NCI-H2107 treated with DMSO at 0.1 percent for 48 hours (cell line): Measurements from ENCODE around the gene AGAP1.
A peak's percentile ranks its signal among the peaks of the same experiment; 100 is the strongest.

Experiments
- DNase-seq: peaks from one replicate; lab custom pipeline; 2025; ENCODE audit not compliant: unreplicated experiment; lab: John Stamatoyannopoulos, UW

AGAP1 gene

DNA sequence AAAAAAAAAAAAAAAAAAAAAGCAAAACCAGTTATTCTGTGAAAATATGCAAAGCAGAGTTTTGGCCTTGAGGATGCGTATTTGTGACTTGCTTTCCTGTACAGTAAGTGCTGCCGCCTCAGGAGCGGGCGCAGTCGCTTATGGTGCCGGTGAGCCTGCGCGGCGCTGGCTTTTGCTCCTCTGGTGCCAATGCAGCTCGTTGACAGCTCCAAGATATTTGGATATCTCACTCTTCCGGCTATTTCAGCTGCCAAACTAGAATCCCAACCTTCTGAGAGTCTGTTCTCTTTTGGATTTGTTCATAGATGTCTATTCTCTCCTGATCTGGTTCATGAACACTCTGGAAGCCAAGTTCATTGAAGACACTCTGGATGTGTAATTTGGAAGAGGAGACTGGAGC is 184.1 kb downstream of the AGAP1 start:
- DNase-seq, result no peak

DNA sequence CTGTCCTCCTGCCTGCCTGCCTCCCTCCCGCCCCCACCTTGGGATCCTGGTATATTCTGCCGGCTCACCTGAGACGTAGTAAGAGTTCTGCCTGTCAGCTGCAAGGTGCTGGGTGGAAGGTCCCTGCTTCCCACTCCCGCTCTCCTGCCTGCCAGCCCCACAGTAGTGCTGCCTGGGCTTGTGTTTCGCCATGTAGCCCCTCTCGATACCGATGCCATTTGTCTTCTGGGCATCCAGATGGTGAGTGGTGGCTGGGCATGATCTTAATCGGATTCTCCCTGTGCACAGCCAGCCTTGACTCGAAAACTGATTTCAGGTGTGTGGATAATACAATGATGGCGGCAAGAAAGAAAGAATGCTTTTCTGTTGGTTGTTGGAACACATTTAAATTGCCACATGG is 184.9 kb downstream of the AGAP1 start:
- no peak for DNase-seq

DNA sequence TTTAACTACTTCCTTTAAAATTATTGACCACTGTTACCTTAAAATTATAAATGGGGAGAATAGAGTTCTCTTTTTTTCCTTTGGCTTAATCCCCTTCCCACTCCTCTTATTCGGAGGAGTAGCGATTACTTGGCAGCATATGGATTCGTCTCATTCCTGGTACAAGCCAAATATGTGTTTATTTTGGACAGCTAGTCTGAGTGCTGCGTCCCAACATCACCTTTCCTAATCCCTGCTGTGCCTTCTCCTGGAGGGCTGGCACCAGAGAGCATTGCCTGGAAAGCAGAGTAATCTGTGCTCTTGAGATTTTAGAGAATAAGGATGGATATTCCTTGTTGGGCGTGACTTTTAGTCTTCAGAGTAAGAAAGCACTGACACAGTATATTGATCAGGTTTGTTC is 185.6 kb downstream of the AGAP1 start:
- no peak for DNase-seq

DNA sequence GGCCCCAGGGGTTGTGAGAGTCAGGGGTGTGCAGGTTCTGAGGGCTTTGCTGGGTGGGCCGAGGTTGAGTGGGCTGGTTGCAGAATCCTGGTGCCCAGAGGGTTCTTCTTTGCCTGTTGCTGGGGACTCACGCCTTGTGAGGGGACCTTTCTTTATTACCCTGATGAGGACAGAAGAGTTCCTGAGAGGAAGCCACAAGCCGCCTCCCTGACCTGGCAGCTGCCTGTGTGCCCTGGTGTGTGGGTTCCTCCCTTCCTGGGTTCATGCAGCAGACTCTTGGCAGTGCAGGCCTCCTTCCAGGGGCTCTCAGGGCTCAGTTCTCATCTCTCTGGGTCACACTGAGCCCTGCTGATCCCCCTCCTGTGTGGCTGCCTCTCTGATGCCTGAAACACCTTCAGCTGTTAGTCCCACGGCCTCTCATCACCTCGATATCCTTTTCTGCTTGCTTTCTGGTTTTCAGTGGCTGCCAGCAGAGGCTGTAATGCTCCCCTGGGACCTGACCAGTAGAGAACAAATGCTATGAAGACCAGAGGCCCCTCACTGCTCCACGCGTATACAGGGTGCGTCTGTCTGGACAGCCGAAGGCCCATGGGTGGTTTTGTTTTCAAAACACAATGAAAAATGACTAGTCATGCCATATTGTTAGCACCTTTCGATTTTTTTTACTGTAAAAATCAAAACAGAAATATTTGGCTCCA is 191.3 kb downstream of the AGAP1 start:
- no peak for DNase-seq

DNA sequence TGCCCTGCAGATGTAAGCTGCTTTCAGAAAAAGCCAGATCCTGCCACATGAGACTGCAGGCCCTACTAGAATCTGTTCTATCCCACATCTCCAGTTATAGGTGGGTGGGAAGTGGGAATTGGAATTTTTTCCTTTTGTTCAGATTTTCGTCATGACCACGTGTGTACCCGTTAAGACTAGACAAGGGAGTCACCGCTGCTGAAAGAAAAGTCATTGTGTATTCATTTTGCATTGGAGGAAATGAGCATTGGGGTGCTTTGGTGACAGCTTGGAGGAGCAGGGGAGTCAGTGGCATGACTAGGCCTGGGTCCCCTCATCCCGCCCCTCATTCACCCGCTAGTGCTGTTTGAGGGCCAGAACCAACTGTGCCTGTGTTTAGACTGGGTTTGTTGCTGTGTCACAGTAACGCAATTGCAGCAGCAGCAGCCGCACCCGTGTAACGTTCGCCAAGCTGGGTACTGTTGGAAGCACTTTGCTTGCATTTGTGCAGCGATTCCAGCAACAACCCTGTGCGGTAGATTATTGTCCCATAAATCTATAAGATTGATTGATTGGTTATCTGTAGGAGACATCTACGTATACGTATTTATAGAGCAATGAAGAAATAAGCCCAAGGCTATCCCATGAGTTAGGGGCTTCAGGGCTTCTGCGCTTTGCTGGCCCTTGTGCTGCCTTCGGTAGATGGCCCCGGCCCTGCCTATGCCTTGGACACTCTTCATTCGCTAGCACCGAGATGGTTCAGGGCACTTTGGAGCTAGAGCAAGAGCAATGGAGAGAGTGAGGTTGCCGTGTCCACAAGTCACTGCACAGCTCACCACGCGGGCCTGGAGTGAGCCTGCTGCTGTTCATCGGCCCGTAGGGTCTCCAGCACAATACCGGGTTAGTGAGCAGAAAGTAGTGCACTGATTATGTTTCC is 194.9 kb downstream of the AGAP1 start:
- DNase-seq, result no peak

DNA sequence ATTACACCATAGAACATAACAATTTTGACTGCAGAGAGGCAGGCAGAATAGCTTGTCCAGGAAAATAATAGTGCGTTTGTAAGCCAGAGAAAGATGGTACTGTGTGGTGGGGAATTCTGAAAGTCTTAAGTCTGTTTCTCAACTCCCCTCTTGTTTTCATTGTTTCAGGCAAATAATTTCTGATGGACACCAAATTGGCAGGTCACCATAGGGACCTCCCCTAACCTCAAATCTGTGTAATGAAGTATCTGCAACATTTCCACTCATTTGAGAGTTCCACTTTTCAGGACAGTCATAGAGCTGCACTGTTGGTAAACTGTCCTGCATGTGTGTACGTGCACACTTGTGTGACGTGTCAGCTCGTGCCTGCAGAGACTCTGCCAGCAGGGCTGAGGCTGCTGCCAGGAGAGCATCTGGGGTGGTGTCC is 195.6 kb downstream of the AGAP1 start:
- no peak for DNase-seq

DNA sequence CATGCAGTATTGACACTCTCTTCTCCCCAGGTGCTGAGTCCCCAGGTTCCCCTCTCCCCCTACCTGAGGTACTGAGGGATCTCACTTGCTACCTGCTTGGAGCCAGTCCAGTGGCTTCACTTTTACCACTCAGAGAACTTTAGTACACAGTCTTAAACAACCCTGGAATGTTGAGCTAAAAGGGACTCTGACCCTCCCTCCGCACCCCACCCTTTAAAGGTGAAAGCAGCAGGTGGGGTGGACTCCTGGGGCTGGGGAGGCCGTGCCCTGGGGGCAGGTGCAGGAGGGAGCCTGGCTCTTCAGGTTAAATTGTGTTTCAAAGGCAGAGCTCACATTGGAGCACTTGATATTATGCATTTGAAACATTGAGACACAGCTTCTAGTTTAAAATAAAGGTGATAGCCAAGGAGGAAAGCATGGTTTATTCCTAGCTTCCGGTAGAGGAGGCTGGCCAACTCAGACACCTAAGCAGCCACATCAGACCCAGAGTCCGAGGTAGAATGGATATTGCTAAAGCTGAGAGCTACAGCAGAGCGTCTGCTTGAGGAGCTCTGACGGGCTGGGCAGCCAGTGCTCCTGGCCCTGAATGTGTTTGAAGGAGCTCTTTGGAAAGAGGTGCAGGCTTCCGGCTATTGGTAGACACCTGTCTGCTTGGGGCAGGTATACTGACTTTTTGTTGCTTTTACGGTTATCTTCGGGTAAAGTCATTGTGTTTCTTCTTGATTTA is 196.4 kb downstream of the AGAP1 start:
- DNase-seq, result peak; percentile 31

DNA sequence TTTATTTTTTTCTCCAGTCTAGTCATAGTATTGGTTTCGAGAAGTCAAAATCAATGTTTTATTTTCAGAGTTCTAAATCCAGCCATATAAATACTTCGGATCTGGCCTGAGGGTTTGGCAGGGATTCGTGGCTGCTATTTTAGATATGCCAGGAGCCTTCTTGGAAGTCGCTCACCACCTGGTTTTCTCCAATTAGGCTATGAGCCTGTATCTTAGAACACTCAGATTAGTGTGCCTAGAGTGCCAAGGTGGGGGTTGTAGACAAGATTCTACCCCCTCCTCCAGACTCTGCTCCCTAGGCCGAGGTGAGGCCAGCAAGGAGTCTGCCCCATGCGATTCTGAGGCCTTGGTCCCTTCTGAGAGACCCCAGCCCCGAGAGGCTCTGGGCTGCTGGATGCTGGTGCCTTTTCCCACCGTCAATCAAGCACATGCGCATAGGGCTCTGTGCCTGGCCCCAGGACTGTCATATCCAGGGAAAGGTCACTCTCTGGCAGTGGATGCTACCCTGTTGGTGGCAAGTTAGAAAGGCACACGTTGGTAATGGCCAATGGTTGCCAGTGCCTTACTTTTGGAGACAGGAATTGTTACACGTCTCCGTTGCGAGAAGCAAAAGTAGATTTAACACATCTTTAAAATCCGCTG is 197.1 kb downstream of the AGAP1 start:
- DNase-seq, result no peak

DNA sequence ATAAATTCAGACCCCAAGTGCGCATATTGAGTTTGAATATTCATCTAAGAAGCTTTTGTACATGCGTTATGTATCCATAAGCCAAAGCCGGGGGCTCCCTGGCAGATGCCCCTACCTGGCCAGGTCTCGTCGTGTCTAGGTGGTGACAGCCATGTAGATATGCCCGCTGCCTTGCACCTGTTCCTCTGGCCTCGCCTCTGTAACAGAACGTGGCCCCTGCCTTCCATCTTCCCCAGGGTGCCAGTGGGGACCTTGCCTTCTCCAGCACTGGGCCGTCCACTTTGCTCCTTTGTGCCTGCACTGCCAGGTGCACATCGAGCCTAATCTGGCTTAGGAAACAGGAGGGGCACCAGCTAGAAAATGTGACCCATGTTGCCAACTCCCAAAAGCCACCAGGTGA is 198.2 kb downstream of the AGAP1 start:
- no peak for DNase-seq

DNA sequence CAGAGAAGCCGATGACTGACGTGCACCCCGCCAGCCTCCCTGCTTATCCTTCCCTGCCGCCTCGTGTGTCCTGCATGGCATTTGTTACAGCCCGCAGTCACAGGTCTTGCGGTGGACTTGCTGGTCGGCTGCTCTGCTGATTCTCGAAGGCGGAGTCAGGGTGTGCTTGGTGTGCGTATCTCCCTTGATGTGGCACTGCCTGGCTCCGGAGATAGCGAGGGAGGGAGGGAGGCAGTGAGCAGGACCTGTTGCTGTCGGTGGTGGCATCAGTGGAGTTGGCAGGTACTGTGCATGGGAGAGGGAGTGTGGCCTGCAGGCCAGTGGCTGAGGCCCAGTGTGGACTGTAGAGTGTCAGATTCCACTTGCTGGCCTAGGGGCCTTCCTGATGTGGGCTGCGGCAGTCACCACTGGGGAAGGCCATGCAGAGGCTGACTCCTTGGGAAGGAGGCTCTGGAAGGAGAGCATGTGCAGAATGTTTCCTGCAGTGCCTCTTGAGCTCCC is 198.9 kb downstream of the AGAP1 start:
- DNase-seq, result no peak

DNA sequence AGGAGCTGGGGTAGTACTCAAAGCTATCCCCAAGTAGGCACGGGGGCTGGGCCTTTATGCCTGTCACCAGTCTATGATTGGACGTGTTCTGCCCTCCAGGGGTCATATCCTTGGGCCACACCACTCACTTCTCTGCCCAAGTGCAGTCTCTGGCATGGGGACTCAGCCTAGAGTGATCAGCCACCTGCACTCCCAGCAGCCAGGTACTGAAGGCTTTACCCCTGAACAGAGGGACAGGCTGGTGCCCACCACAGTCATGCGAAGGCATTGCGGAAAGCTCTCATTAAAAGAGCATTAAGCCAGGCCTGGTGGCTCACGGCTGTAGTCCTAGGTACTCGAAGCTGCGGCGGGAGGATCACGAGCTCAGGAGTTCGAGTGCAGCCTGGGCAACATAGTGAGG is 199.4 kb downstream of the AGAP1 start:
- no peak for DNase-seq

DNA sequence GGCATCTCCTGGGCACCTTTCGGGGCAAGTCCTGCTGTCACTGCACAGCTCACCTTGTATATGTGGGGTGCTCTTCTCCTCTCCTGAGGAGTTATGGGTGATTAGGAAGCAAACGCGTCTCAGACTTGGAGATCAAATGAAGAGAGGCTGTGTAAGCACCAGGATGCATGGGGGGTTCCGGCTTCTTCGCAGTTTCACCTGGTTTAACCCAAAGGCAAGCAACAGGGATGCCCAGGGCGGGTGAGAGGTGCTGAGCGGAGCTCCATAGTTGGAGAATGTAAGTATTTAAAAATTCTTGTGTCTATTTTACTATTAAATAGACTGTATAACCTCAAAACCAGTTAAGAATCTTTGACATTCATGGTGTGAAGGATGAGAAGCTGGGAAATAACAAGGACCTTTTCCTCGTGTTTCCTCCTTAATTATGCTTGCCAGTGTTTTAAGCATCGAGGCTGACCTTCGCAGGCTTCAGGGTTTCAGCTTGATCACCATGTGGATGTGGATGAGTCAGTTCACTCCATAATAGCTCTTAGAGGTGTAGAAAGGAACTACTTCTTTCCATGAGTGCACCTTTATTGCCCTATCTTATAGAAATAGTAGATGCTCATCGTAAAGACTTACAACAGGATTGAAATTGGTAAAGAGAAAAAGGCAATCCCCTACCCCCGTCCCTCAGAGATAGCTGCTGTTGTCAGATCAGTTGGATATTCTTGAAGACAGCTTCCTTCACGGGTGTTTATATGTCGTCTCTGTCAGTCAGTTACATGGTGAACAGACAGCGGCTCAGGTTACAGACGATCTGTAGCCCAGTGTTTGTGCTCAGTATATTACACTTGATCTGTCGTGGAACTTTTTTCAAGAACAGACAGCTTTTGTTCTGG is 201.1 kb downstream of the AGAP1 start:
- DNase-seq, result no peak

DNA sequence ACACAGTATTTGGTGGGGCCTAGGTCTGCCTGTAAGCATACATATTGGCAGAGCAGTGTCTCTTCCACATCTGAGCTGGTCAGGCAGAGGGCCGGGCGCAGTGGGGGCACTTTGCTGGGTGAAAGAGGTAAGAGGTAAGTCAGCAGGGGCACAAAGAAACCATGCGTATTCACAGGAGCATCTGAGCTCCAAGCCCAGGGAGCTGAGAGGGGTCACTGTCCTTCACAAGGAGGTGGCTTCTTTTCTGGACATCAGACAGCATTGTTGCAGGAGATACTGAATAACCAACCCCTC is 201.7 kb downstream of the AGAP1 start:
- DNase-seq, result no peak

DNA sequence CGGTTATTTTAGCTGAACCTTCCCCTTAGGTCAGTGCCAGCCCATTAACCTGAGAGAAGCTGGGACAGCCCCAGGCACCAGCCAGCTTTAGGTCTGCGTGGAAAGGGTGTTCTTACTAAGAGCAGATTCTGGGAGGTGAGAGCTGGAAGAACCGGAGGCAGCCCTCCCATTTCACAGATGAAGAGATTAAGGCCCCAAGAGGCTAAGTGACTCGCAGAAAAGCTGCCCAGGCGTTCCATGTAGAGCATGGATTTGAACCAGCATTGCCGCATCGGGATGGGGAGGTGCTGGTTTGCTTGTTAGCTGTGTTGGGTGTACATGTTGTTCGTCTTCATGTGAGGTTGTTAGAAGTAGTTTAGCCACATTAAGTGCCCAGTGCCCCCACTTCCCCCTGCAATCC is 203.2 kb downstream of the AGAP1 start:
- no peak for DNase-seq

DNA sequence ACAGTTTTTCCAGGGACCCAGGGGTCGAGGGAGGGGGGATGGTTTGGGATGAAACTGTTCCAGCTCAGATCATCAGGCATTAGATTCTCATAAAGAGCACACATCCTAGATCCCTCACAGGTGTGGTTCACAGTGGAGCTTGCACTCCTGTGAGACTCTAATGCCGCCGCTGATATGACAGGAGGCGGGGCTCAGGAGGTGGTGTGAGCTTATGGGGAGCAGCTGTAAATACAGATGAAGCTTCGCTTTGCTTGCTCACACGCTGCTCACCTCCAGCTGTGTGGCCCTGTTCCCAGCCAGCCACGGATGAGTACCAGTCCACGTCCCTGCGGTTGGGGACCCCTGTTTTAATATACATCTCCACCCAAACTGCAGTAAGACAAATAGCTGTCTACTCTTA is 204.2 kb downstream of the AGAP1 start:
- DNase-seq, result no peak

DNA sequence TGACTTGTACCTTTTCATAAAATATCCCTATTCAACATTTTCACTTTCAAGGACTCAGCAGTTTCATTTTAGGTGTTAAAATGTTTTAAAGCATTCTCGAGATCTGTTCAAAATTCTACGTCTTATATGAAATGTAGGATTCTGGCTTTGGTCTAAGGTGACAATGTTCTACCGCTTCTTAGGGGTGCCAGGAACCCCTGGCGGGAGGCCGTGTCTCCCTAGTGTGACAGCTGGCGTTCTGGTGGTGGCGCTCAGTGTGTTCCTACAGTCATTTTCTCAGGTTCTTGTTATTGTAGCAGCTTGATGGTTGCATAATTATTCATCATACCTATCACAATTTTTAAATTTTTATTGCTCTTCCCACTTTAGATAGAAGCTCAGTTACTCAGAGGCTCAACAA is 204.6 kb downstream of the AGAP1 start:
- no peak for DNase-seq

DNA sequence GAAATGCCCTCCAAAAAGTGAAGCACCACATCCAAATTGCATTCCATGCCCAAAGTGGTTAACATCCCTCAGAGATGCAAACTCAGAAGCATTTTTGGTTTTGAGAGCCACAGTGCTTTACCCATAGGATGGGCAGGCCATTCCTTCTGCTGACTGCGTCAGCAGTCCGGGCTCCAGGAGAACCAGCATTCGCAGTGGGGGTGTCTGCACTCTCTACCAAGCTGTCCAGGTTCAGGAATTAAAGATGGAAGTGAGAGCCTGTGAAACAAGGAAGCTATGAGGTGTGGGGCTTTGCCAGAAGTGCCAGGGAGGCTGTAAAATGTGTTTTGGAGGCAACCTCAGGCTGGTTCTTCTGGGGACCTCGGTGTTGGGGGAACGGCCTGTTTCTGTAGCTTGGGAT is 205.7 kb downstream of the AGAP1 start:
- DNase-seq, result no peak

DNA sequence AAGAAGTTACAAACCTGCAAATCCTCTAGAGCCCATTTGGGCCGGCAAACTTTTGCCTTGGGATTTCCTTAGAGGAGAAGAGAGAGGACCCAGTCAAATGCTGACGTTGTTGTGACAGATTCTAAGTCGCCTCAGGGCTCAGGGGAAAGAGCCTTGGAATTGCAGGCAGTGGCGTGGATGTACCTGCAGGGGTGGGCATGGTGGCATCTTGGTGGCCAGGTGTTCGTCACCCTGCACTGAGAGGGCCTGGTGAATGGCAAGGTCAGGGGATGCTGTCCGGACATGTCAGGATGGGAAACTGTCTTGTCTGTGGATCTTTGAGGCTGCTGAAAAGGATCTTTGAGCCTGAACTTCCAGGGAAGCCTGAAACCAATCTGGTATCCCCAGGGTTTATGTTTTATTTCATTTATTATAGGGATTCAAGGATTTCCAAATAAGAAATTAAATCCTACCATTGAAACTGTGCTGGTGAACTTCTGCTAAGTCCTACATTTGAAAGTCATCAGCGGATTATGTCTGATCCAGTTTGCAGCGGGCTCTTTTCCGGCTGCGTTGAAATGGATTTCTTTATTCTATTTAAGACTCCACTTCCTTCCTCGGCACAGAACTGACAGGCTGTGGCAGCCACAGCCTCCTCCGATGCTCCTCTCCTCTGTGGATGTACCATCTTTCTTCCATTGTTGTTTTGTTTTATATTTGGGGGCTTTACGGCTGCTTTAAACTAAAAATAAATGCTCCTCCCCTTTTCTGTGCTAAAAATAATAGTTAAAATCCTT is 207.6 kb downstream of the AGAP1 start:
- no peak for DNase-seq

DNA sequence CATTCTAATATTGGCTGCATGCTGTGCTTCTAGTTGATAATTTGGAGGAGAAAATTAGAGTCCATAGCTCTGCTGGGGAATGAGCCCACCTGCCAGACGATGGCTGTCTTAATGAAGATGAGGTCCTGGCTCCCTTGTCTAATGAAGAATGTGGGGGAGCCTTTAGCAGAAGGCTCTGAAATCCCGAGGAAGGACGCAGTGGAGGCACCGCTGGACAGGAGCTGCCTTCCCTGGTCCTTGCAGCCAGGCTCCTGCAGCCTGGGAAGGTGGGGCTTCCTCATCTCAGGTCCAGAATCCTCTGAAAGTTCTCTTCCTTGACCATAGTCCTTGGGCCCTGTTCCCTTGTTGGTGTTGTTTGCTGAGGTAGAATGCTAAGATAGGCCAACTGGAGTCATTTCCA is 208.3 kb downstream of the AGAP1 start:
- no peak for DNase-seq
